Breast epithelium (tissue), 4 donors: ENCODE data around the gene IGSF6. TPM values are rescaled to one million over a fixed set of nuclear protein-coding genes. Genes with fewer than 3 reads are reported as not detected.

Experiments
- DNase-seq, 2 donors: peaks; one replicate each; pipeline ENCODE4 v3.0.0-alpha.2; 2019; ENCODE audit warnings: low spot score in 2 of 2
- H3K27ac ChIP-seq, 2 donors: fragments of 200-600 bp; sonication (generic) in 1 of 2; one replicate each; pipeline ENCODE4 v1.5.1; 2016 to 2019; ENCODE audit warnings: mild to moderate bottlenecking in 1 of 2
- H3K27me3 ChIP-seq, 2 donors: fragments of 200-600 bp; sonication (generic) in 1 of 2; one replicate each; pipeline versions ENCODE4 v1.5.1 to v1.6.0; 2017 to 2019; ENCODE audit warnings: control low read depth in 1 of 2, mild to moderate bottlenecking in 1 of 2
- H3K36me3 ChIP-seq: fragments of 200-600 bp; one replicate; pipeline ENCODE4 v1.5.1; 2019
- H3K4me1 ChIP-seq, 2 donors: fragments of 200-600 bp; sonication (generic); one replicate each; pipeline ENCODE4 v1.5.1; 2016 to 2019; ENCODE audit warnings: control low read depth in 1 of 2
- H3K4me3 ChIP-seq, 3 donors: fragments of 200-600 bp; sonication (generic); 1 replicate in 2 of 3; 2 replicates in 1 of 3; pipeline ENCODE4 v1.5.1; 2016 to 2019; ENCODE audit warnings: mild to moderate bottlenecking in 3 of 3, moderate library complexity in 2 of 3
- H3K9me3 ChIP-seq, 2 donors: fragments of 200-600 bp; sonication (generic) in 1 of 2; one replicate each; pipeline ENCODE4 v1.5.1; 2016 to 2019; ENCODE audit warnings: control low read depth in 1 of 2
- POLR2A ChIP-seq: fragments of 450-650 bp; IDR thresholded peaks from one replicate; pipeline ENCODE4 v1.6.1; 2016; ENCODE audit warnings: antibody characterized with exemption, mild to moderate bottlenecking, moderate library complexity
- POLR2AphosphoS5 ChIP-seq, 3 donors: sonication (generic); formaldehyde crosslinking; IDR thresholded peaks; one replicate each; pipeline ENCODE4 v1.6.1; 2017; ENCODE audit warnings: antibody characterized with exemption in 3 of 3
- intact Hi-C: fragments of 100-400 bp; cut with DNase I; formaldehyde crosslinking; loops from one replicate; pipeline ENCODE4 v1.15.1; 2023; ENCODE audit warnings: low total_unique reads
- total RNA-seq, 3 donors: library from RNA; depleted of rRNA; stranded (reverse); fragments of >200 nt; gene quantifications; one replicate each; pipeline ENCODE4 v1.1.0, GENCODE V29; 2016
- TF ChIP-seq, protein P1 (sequence below), 3 donors: fragments of 450-650 bp; IDR thresholded peaks; one replicate each; pipeline ENCODE4 v1.5.1; 2016 to 2017; ENCODE audit warnings: antibody characterized with exemption in 3 of 3, mild to moderate bottlenecking in 3 of 3, moderate library complexity in 3 of 3

Gene IGSF6
- total RNA-seq, 3 donors from 2014 or later = 0.33 to 13.2 (median 6.7) TPM

GRCh38 chr16:21618281-21618680, 34.1 kb downstream of the IGSF6 start:
- H3K27me3 ChIP-seq = no peaks in the 10 kb centered on the region
- intact Hi-C loops = no loop called here
- TF ChIP-seq POLR2AphosphoS5 (IDR thresholded peaks at IDR 0.05) (no peak), POLR2A (no peak)
- TF ChIP-seq, protein P1, sequence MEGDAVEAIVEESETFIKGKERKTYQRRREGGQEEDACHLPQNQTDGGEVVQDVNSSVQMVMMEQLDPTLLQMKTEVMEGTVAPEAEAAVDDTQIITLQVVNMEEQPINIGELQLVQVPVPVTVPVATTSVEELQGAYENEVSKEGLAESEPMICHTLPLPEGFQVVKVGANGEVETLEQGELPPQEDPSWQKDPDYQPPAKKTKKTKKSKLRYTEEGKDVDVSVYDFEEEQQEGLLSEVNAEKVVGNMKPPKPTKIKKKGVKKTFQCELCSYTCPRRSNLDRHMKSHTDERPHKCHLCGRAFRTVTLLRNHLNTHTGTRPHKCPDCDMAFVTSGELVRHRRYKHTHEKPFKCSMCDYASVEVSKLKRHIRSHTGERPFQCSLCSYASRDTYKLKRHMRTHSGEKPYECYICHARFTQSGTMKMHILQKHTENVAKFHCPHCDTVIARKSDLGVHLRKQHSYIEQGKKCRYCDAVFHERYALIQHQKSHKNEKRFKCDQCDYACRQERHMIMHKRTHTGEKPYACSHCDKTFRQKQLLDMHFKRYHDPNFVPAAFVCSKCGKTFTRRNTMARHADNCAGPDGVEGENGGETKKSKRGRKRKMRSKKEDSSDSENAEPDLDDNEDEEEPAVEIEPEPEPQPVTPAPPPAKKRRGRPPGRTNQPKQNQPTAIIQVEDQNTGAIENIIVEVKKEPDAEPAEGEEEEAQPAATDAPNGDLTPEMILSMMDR (IDR thresholded peaks at IDR 0.05) = no peak
- H3K9me3 ChIP-seq = no peaks in the 10 kb centered on the region
- H3K4me1 ChIP-seq = no peaks in the 10 kb centered on the region
- no peak for DNase-seq
- no peak overlapping the region for H3K27ac ChIP-seq
- no peak overlapping the region for H3K4me3 ChIP-seq
- no peaks in the 10 kb centered on the region for H3K36me3 ChIP-seq

GRCh38 chr16:21617607-21618006, 34.8 kb downstream of the IGSF6 start:
- Histone ChIP-seq H3K27ac (no peak overlapping the region), H3K9me3 (no peaks in the 10 kb centered on the region), H3K4me1 (no peaks in the 10 kb centered on the region), H3K27me3 (no peaks in the 10 kb centered on the region), H3K36me3 (no peaks in the 10 kb centered on the region), H3K4me3 (no peak overlapping the region)
- intact Hi-C loops = no loop called here
- TF ChIP-seq, protein P1 (IDR thresholded peaks at IDR 0.05) = no peak
- no peak for TF ChIP-seq POLR2A
- no peak for TF ChIP-seq POLR2AphosphoS5 (IDR thresholded peaks at IDR 0.05)
- no peak for DNase-seq

- no peaks in the 10 kb centered on the region for H3K4me1 ChIP-seq
- DNase-seq = no peak
- TF ChIP-seq POLR2AphosphoS5 (IDR thresholded peaks at IDR 0.05) (no peak), POLR2A (no peak)
- TF ChIP-seq, protein P1 (IDR thresholded peaks at IDR 0.05) = no peak
- no peak overlapping the region for H3K4me3 ChIP-seq
- intact Hi-C loops = no loop called here
- no peaks in the 10 kb centered on the region for H3K36me3 ChIP-seq
- H3K27me3 ChIP-seq = no peaks in the 10 kb centered on the region
- H3K9me3 ChIP-seq = no peaks in the 10 kb centered on the region
- no peak overlapping the region for H3K27ac ChIP-seq
These were observed 37.5 kb downstream of the IGSF6 start for GRCh38 chr16:21614896-21615295.

- no peak overlapping the region for H3K4me3 ChIP-seq
- DNase-seq = no peak
- H3K27me3 ChIP-seq = no peaks in the 10 kb centered on the region
- TF ChIP-seq, protein P1 (IDR thresholded peaks at IDR 0.05) = no peak
- TF ChIP-seq POLR2AphosphoS5 (IDR thresholded peaks at IDR 0.05) = no peak
- TF ChIP-seq POLR2A = no peak
- H3K9me3 ChIP-seq = no peaks in the 10 kb centered on the region
- no peaks in the 10 kb centered on the region for H3K36me3 ChIP-seq
- intact Hi-C loops = no loop called here
- H3K4me1 ChIP-seq = peaks cover 0 to 3% of the 10 kb centered on the region in 2 donors
- no peak overlapping the region for H3K27ac ChIP-seq
These were observed 38.6 kb downstream of the IGSF6 start for GRCh38 chr16:21613781-21614180.

DNA sequence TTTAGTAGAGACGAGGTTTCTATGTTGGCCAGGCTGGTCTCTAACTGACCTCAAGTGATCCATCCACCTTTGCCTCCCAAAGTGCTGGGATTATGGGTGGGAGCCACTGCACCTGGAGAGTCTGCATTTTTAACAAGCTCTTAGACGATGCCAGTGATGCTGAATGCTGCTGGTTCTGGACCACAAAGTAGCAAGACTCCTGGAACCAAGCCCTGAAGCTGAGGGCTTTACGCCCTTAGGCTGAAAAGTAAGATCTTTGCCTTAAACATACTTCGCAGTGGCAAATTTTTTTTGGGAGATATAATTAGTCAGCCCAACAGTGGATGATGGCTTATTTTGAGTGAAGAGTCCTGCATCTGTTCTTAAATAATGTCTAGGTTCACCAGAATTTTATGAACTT, 39.0 kb downstream of the IGSF6 start:
- no peaks in the 10 kb centered on the region for H3K27me3 ChIP-seq
- DNase-seq = no peak
- H3K36me3 ChIP-seq = no peaks in the 10 kb centered on the region
- H3K27ac ChIP-seq = no peak overlapping the region
- no peaks in the 10 kb centered on the region for H3K9me3 ChIP-seq
- TF ChIP-seq POLR2AphosphoS5 (IDR thresholded peaks at IDR 0.05) (no peak), POLR2A (no peak)
- TF ChIP-seq, protein P1 (IDR thresholded peaks at IDR 0.05) = no peak
- no peak overlapping the region for H3K4me3 ChIP-seq
- H3K4me1 ChIP-seq = peaks cover 0 to 4% of the 10 kb centered on the region in 2 donors
- intact Hi-C loops = no loop called here
